Tibial nerve (tissue), 4 donors: ENCODE results near the gene M1AP.

ENCODE experiments used
- CTCF ChIP-seq, 5 experiments: fragments of 200-600 bp in 3 of 5; fragments of 450-650 bp in 2 of 5; sonication (generic) in 3 of 5; IDR thresholded peaks; one replicate each; pipeline ENCODE4 v1.5.1; 2016 to 2019; ENCODE audit warnings: antibody characterized with exemption in 5 of 5, mild to moderate bottlenecking in 3 of 5, moderate library complexity in 2 of 5
- EP300 ChIP-seq, 2 donors: sonication (generic); formaldehyde crosslinking; IDR thresholded peaks; one replicate each; pipeline ENCODE4 v1.6.1; 2017; ENCODE audit warnings: antibody characterized with exemption in 2 of 2, mild to moderate bottlenecking in 1 of 2
- POLR2A ChIP-seq, 2 donors: fragments of 450-650 bp; IDR thresholded peaks; one replicate each; pipeline ENCODE4 v1.6.1; 2017; ENCODE audit warnings: antibody characterized with exemption in 2 of 2, mild to moderate bottlenecking in 2 of 2, moderate library complexity in 2 of 2

- TF ChIP-seq CTCF (IDR thresholded peaks at IDR 0.05) (no peak), POLR2A (IDR thresholded peaks at IDR 0.05) (no peak), EP300 (IDR thresholded peaks at IDR 0.05) (no peak)
Measured at GRCh38 chr2:74559912-74560311, 88.2 kb downstream of the M1AP start.
